ENCODE data around the gene GPR15LG.

Gene GPR15LG

GRCh38 chr10:84217746-84218145 lies 44.1 kb downstream of the GPR15LG start:
- CTCF ChIA-PET: interaction anchor here (1.2 to 2.1 kb wide), 3 partner anchors 9 to 13 kb away, joined by 3 to 7 read pairs (median 3); no protein-coding TSS in a partner anchor
- POLR2A ChIA-PET: no interaction called here
- 93% methylated on average over 4 of the region's 4 CpGs for WGBS (ENCODE audit: insufficient coverage)

GRCh38 chr10:84221916-84222315 lies 48.3 kb downstream of the GPR15LG start:
- peaks cover 0 to 3% (median 0%) of the 10 kb centered on the region in 5 experiments for H3K9me3 ChIP-seq (ENCODE audit: control extremely low read depth in 1 of 5, control insufficient read depth in 4 of 5, insufficient read depth in 2 of 5, low read depth in 1 of 5, low read length in 4 of 5)
- H3K27ac ChIP-seq (ENCODE audit: insufficient read depth in 1 of 2, low read depth in 1 of 2, low read length in 2 of 2, poor library complexity in 1 of 2, severe bottlenecking in 2 of 2): no peak overlapping the region
- H3K4me1 ChIP-seq (ENCODE audit: control extremely low read depth in 1 of 4, control insufficient read depth in 4 of 4, insufficient read depth in 4 of 4, low read length in 3 of 4): no peaks in the 10 kb centered on the region
- no peaks in the 10 kb centered on the region for H3K36me3 ChIP-seq (ENCODE audit: control insufficient read depth in 4 of 4, insufficient read depth in 4 of 4, low read length in 3 of 4)
- no peak overlapping the region for H3K4me3 ChIP-seq (ENCODE audit: control insufficient read depth in 1 of 7, extremely low read depth in 1 of 7, insufficient read depth in 4 of 7, low read depth in 2 of 7, low read length in 6 of 7)
- CTCF ChIA-PET: no interaction called here
- POLR2A ChIA-PET: no interaction called here
- WGBS (ENCODE audit: insufficient coverage): 95% methylated on average over 5 of the region's 8 CpGs
- no peak for DNase-seq
- H3K27me3 ChIP-seq (replicated peaks in 2 of 5; ENCODE audit: control insufficient read depth in 4 of 5, insufficient read depth in 5 of 5, low read length in 4 of 5): peaks cover 0 to 11% (median 0%) of the 10 kb centered on the region in 5 experiments

More at GRCh38 chr10:84217746-84218145, 44.1 kb downstream of the GPR15LG start:
- no peak for DNase-seq
- Histone ChIP-seq H3K9me3 (ENCODE audit: control extremely low read depth in 1 of 5, control insufficient read depth in 4 of 5, insufficient read depth in 2 of 5, low read depth in 1 of 5, low read length in 4 of 5) (peaks cover 0 to 3% (median 0%) of the 10 kb centered on the region in 5 experiments), H3K4me1 (ENCODE audit: control extremely low read depth in 1 of 4, control insufficient read depth in 4 of 4, insufficient read depth in 4 of 4, low read length in 3 of 4) (no peaks in the 10 kb centered on the region), H3K27me3 (replicated peaks in 2 of 5; ENCODE audit: control insufficient read depth in 4 of 5, insufficient read depth in 5 of 5, low read length in 4 of 5) (peaks cover 0 to 12% (median 0%) of the 10 kb centered on the region in 5 experiments), H3K27ac (ENCODE audit: insufficient read depth in 1 of 2, low read depth in 1 of 2, low read length in 2 of 2, poor library complexity in 1 of 2, severe bottlenecking in 2 of 2) (no peak overlapping the region), H3K36me3 (ENCODE audit: control insufficient read depth in 4 of 4, insufficient read depth in 4 of 4, low read length in 3 of 4) (no peaks in the 10 kb centered on the region), H3K4me3 (ENCODE audit: control insufficient read depth in 1 of 7, extremely low read depth in 1 of 7, insufficient read depth in 4 of 7, low read depth in 2 of 7, low read length in 6 of 7) (no peak overlapping the region)

- WGBS (ENCODE audit: insufficient coverage): 48% methylated on average over 6 of the region's 6 CpGs
- DNase-seq: peak in 2 of 3 donors; percentile 32 to 33
- POLR2A ChIA-PET: no interaction called here
- CTCF ChIA-PET: no interaction called here
- Histone ChIP-seq H3K27me3 (replicated peaks in 2 of 5; ENCODE audit: control insufficient read depth in 4 of 5, insufficient read depth in 5 of 5, low read length in 4 of 5) (peaks cover 0 to 17% (median 2%) of the 10 kb centered on the region in 5 experiments), H3K27ac (ENCODE audit: insufficient read depth in 1 of 2, low read depth in 1 of 2, low read length in 2 of 2, poor library complexity in 1 of 2, severe bottlenecking in 2 of 2) (no peak overlapping the region), H3K4me1 (ENCODE audit: control extremely low read depth in 1 of 4, control insufficient read depth in 4 of 4, insufficient read depth in 4 of 4, low read length in 3 of 4) (no peaks in the 10 kb centered on the region), H3K36me3 (ENCODE audit: control insufficient read depth in 4 of 4, insufficient read depth in 4 of 4, low read length in 3 of 4) (no peaks in the 10 kb centered on the region), H3K9me3 (ENCODE audit: control extremely low read depth in 1 of 5, control insufficient read depth in 4 of 5, insufficient read depth in 2 of 5, low read depth in 1 of 5, low read length in 4 of 5) (no peaks in the 10 kb centered on the region), H3K4me3 (ENCODE audit: control insufficient read depth in 1 of 7, extremely low read depth in 1 of 7, insufficient read depth in 4 of 7, low read depth in 2 of 7, low read length in 6 of 7) (no peak overlapping the region)
Observed at GRCh38 chr10:84224411-84225028, 50.9 kb downstream of the GPR15LG start.

GRCh38 chr10:84225427-84226173 lies 52.0 kb downstream of the GPR15LG start, which contains the start of gene LRIT2:
Gene LRIT2, minus strand, starts transcription at chr10:84225544. Its CDS starts 24 bp downstream, at chr10:84225520.
- DNase-seq: no peak
- no peak within 1 kb of the TSS for H3K27ac ChIP-seq (ENCODE audit: insufficient read depth in 1 of 2, low read depth in 1 of 2, low read length in 2 of 2, poor library complexity in 1 of 2, severe bottlenecking in 2 of 2)
- H3K27me3 ChIP-seq (replicated peaks in 2 of 5; ENCODE audit: control insufficient read depth in 4 of 5, insufficient read depth in 5 of 5, low read length in 4 of 5): peaks cover 0 to 17% (median 4%) of the 10 kb centered on the region in 5 experiments
- H3K4me3 ChIP-seq (ENCODE audit: control insufficient read depth in 1 of 7, extremely low read depth in 1 of 7, insufficient read depth in 4 of 7, low read depth in 2 of 7, low read length in 6 of 7): no peak within 1 kb of the TSS
- 92% methylated on average over 4 of the region's 6 CpGs for WGBS (ENCODE audit: insufficient coverage)
- H3K9me3 ChIP-seq (ENCODE audit: control extremely low read depth in 1 of 5, control insufficient read depth in 4 of 5, insufficient read depth in 2 of 5, low read depth in 1 of 5, low read length in 4 of 5): no peaks in the 10 kb centered on the region
- POLR2A ChIA-PET: no interaction called here
- no peaks in the 10 kb centered on the region for H3K36me3 ChIP-seq (ENCODE audit: control insufficient read depth in 4 of 4, insufficient read depth in 4 of 4, low read length in 3 of 4)
- H3K4me1 ChIP-seq (ENCODE audit: control extremely low read depth in 1 of 4, control insufficient read depth in 4 of 4, insufficient read depth in 4 of 4, low read length in 3 of 4): no peaks in the 10 kb centered on the region
- CTCF ChIA-PET: interaction anchor here (1.3 kb wide), 1 partner anchor 11 kb away, joined by 5 read pairs; no protein-coding TSS in a partner anchor

GRCh38 chr10:84226616-84227015 lies 53.0 kb downstream of the GPR15LG start:
- ChIA-PET POLR2A (no interaction called here), CTCF (interaction anchor here (1.3 kb wide), 1 partner anchor 10 kb away, joined by 5 read pairs; no protein-coding TSS in a partner anchor)
- no peaks in the 10 kb centered on the region for H3K4me1 ChIP-seq (ENCODE audit: control extremely low read depth in 1 of 4, control insufficient read depth in 4 of 4, insufficient read depth in 4 of 4, low read length in 3 of 4)
- H3K9me3 ChIP-seq (ENCODE audit: control extremely low read depth in 1 of 5, control insufficient read depth in 4 of 5, insufficient read depth in 2 of 5, low read depth in 1 of 5, low read length in 4 of 5): no peaks in the 10 kb centered on the region
- DNase-seq: no peak
- no peak overlapping the region for H3K4me3 ChIP-seq (ENCODE audit: control insufficient read depth in 1 of 7, extremely low read depth in 1 of 7, insufficient read depth in 4 of 7, low read depth in 2 of 7, low read length in 6 of 7)
- H3K27me3 ChIP-seq (replicated peaks in 2 of 5; ENCODE audit: control insufficient read depth in 4 of 5, insufficient read depth in 5 of 5, low read length in 4 of 5): peaks cover 0 to 15% (median 6%) of the 10 kb centered on the region in 5 experiments
- H3K36me3 ChIP-seq (ENCODE audit: control insufficient read depth in 4 of 4, insufficient read depth in 4 of 4, low read length in 3 of 4): no peaks in the 10 kb centered on the region
- H3K27ac ChIP-seq (ENCODE audit: insufficient read depth in 1 of 2, low read depth in 1 of 2, low read length in 2 of 2, poor library complexity in 1 of 2, severe bottlenecking in 2 of 2): no peak overlapping the region
- 86% methylated on average over 3 of the region's 3 CpGs for WGBS (ENCODE audit: insufficient coverage)

- DNase-seq: no peak
- POLR2A ChIA-PET: no interaction called here
Observed at GRCh38 chr10:84227810-84228209, 54.2 kb downstream of the GPR15LG start.

GRCh38 chr10:84230359-84230758 lies 56.8 kb downstream of the GPR15LG start:
- H3K4me3 ChIP-seq (ENCODE audit: control insufficient read depth in 1 of 7, extremely low read depth in 1 of 7, insufficient read depth in 4 of 7, low read depth in 2 of 7, low read length in 6 of 7): no peak overlapping the region
- no peaks in the 10 kb centered on the region for H3K4me1 ChIP-seq (ENCODE audit: control extremely low read depth in 1 of 4, control insufficient read depth in 4 of 4, insufficient read depth in 4 of 4, low read length in 3 of 4)
- no peaks in the 10 kb centered on the region for H3K9me3 ChIP-seq (ENCODE audit: control extremely low read depth in 1 of 5, control insufficient read depth in 4 of 5, insufficient read depth in 2 of 5, low read depth in 1 of 5, low read length in 4 of 5)
- H3K36me3 ChIP-seq (ENCODE audit: control insufficient read depth in 4 of 4, insufficient read depth in 4 of 4, low read length in 3 of 4): no peaks in the 10 kb centered on the region
- no peak for DNase-seq
- H3K27me3 ChIP-seq (replicated peaks in 2 of 5; ENCODE audit: control insufficient read depth in 4 of 5, insufficient read depth in 5 of 5, low read length in 4 of 5): peaks cover 0 to 9% (median 4%) of the 10 kb centered on the region in 5 experiments
- WGBS (ENCODE audit: insufficient coverage): 100% methylated on average over 1 of the region's 1 CpG
- CTCF ChIA-PET: no interaction called here
- no peak overlapping the region for H3K27ac ChIP-seq (ENCODE audit: insufficient read depth in 1 of 2, low read depth in 1 of 2, low read length in 2 of 2, poor library complexity in 1 of 2, severe bottlenecking in 2 of 2)
- POLR2A ChIA-PET: no interaction called here

More at GRCh38 chr10:84227810-84228209, 54.2 kb downstream of the GPR15LG start:
- 83% methylated on average over 4 of the region's 4 CpGs for WGBS (ENCODE audit: insufficient coverage)
- no peaks in the 10 kb centered on the region for H3K36me3 ChIP-seq (ENCODE audit: control insufficient read depth in 4 of 4, insufficient read depth in 4 of 4, low read length in 3 of 4)
- H3K4me1 ChIP-seq (ENCODE audit: control extremely low read depth in 1 of 4, control insufficient read depth in 4 of 4, insufficient read depth in 4 of 4, low read length in 3 of 4): no peaks in the 10 kb centered on the region
- H3K27ac ChIP-seq (ENCODE audit: insufficient read depth in 1 of 2, low read depth in 1 of 2, low read length in 2 of 2, poor library complexity in 1 of 2, severe bottlenecking in 2 of 2): no peak overlapping the region
- H3K9me3 ChIP-seq (ENCODE audit: control extremely low read depth in 1 of 5, control insufficient read depth in 4 of 5, insufficient read depth in 2 of 5, low read depth in 1 of 5, low read length in 4 of 5): no peaks in the 10 kb centered on the region
- peaks cover 0 to 12% (median 6%) of the 10 kb centered on the region in 5 experiments for H3K27me3 ChIP-seq (replicated peaks in 2 of 5; ENCODE audit: control insufficient read depth in 4 of 5, insufficient read depth in 5 of 5, low read length in 4 of 5)
- no peak overlapping the region for H3K4me3 ChIP-seq (ENCODE audit: control insufficient read depth in 1 of 7, extremely low read depth in 1 of 7, insufficient read depth in 4 of 7, low read depth in 2 of 7, low read length in 6 of 7)
- CTCF ChIA-PET: interaction anchor here (1.5 kb wide), 1 partner anchor 10 kb away, joined by 3 read pairs; no protein-coding TSS in a partner anchor

Measured in common myeloid progenitor, CD34-positive (primary cell).